Femur (tissue), 1 donor: Measurements from ENCODE around the gene GALR2.
"Not testable (repeated sequence)": the region's sequence is repeated elsewhere in the genome, so short reads cannot be mapped to it uniquely, and the experiment has no call there.

Source experiments
- DNase-seq: peaks from one replicate; pipeline ENCODE4 v3.0.0-alpha.2; 2017

Gene GALR2

GRCh38 chr17:76050538-76051467 is 23.8 kb upstream of the GALR2 start:
- DNase-seq, result no peak

- DNase-seq, result no peak
These were observed 23.0 kb upstream of the GALR2 start for GRCh38 chr17:76051561-76051960.

GRCh38 chr17:76053246-76054111 is 21.1 kb upstream of the GALR2 start:
- DNase-seq, result no peak

- DNase-seq, result no peak
These were observed 20.5 kb upstream of the GALR2 start for GRCh38 chr17:76054112-76054476.

GRCh38 chr17:76056882-76057281 is 17.7 kb upstream of the GALR2 start:
- no peak for DNase-seq

GRCh38 chr17:76058264-76058663 is 16.3 kb upstream of the GALR2 start:
- DNase-seq, result not testable (repeated sequence)

- no peak for DNase-seq
These were observed 10.6 kb upstream of the GALR2 start for GRCh38 chr17:76063875-76064546.

- no peak for DNase-seq
These were observed 8.8 kb upstream of the GALR2 start for GRCh38 chr17:76065775-76066174.

- DNase-seq, result no peak
These were observed 2.9 kb upstream of the GALR2 start for GRCh38 chr17:76071531-76072147.

GRCh38 chr17:76072148-76072858 is 2.3 kb upstream of the GALR2 start, which contains the start of gene SRP68:
Gene SRP68 (minus strand): TSS chr17:76072517. CDS start chr17:76072491, 26 bp downstream.
- DNase-seq, result peak; percentile 96

- DNase-seq, result peak; percentile 19
These were observed 974 bp downstream of the GALR2 start for GRCh38 chr17:76075364-76076145.

- peak; percentile 23 for DNase-seq
These were observed 1.7 kb downstream of the GALR2 start for GRCh38 chr17:76076146-76076764.

- peak; percentile 29 for DNase-seq
These were observed 2.4 kb downstream of the GALR2 start for GRCh38 chr17:76076765-76077583.

- peak; percentile 44 for DNase-seq
These were observed 3.1 kb downstream of the GALR2 start for GRCh38 chr17:76077584-76078110.

- DNase-seq, result not testable (repeated sequence)
These were observed 3.8 kb downstream of the GALR2 start for GRCh38 chr17:76078370-76078769.

GRCh38 chr17:76078860-76079534 is 4.4 kb downstream of the GALR2 start, which contains the start of gene ZACN:
Gene ZACN (plus strand): TSS chr17:76079182. CDS start chr17:76079265, 83 bp downstream.
- peak; percentile 31 for DNase-seq

GRCh38 chr17:76079535-76079955 is 5.0 kb downstream of the GALR2 start:
- DNase-seq, result peak; percentile 24

GRCh38 chr17:76079956-76080767 is 5.6 kb downstream of the GALR2 start:
- DNase-seq, result peak; percentile 43
